Measurements from ENCODE around the gene CELF5. TPM values are rescaled to one million over a fixed set of nuclear protein-coding genes. Genes with fewer than 3 reads are reported as not detected.
"Not testable (repeated sequence)": the region's sequence is repeated elsewhere in the genome, so short reads cannot be mapped to it uniquely, and the experiment has no call there.

Gene CELF5
- total RNA-seq, 2 experiments from 2014 or later = 0.13 to 0.21 TPM

DNA sequence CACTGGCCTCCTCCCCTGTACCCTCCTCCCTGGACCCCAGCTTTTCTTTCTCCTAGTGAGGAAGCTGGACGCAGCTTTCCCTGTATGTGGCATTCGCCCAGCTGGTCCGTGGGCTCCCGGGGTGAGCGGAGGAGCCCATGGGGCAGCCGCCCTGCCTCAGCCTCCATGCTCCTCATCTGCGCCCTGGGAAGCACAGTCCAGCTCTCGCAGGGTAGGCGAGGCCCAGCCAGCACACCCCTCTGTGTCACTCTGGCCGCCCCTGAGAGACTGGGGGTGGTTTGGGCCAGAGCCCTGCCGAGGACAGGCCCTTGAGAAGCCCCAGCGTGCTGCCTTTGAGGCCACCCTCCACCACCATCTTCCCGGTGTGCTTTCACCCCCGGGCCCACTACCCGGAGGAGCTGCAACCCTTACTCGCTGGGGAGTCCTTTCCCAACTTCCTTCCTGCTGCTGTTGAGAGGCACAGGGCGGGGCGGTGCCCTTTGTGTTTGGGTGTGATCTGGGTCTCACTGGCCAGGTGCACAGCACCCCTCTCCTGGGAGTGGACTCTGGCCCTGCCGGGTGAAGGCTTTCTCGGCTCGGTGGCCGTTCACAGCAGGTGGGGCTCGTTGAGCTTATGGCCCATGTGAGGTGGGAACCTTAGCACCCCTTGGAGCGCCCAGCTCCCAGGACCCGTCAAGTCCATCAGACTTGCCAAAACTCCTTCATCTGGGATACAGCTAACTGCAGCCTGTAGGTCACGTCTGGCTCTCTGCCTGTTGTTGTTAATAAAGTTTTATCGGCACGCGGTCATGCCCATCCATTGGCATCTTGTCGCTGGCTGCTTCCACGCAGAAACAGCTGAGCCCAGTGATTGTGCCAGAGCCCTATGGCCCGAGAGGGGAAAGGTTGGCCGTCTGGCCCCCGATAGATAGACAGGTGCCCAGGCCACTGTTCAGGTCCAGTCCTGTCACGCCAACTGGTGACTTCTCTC is 35.5 kb upstream of the CELF5 start:
- ChIA-PET CTCF (interaction anchor here (0.6 kb wide), 1 partner anchor 968 kb away, joined by 4 read pairs; no protein-coding TSS in a partner anchor), POLR2A (no interaction called here)

DNA sequence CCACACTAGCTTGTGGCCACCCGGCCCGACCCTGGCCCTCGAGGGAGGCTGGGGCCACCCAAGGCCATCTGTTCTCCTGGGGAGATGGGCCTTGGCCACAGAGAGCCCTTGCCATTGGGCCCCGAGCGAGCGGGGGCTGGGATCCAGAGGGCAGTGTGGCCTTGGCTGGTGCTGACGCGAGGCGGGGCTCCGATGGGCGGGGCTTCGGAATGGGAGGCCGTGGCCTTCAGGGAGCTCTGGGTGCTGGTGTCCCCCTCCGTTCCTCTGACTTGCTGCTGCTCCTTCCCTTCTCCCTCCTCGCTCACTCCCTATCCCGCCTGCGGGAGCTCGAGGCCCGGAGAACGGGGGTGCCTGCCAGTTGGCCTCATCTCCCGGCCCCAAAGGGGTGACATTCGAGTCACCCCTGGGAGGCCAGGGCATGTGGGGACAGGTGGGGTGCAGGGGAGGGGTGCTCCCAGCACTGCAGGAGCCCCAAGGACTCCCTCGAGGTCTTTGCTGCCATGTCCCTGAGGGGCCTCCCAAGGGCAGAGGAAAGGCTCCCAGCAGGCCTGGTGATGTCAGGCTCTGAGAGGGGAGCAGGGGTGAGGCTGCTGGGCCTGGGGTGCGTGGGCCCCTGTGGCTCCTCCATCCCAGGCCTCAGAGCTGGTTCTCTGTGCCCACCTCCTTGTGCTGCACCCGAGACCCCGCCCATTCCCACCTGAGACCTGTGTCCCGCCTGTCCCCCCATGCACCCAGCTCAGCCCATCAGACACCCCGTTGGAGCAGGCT is 34.6 kb upstream of the CELF5 start:
- CTCF ChIA-PET = interaction anchor here (0.6 kb wide), 1 partner anchor 967 kb away, joined by 4 read pairs; no protein-coding TSS in a partner anchor
- POLR2A ChIA-PET = no interaction called here

DNA sequence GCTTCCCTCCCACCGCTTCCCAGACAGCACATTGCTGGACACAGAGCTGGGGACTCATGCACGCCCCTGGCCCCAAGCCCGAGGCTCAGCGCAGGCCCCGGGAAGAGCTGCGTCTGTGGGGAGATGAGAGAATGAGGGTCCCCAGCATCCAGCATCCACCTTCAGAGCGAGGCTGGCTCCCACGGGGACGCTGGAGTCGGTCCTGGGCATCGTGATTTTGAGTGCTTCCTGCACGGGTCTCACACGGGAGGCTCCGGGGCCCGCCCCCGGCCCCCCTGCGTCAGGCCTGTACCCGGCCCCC is 34.0 kb upstream of the CELF5 start:
- ChIA-PET CTCF (no interaction called here), POLR2A (no interaction called here)

DNA sequence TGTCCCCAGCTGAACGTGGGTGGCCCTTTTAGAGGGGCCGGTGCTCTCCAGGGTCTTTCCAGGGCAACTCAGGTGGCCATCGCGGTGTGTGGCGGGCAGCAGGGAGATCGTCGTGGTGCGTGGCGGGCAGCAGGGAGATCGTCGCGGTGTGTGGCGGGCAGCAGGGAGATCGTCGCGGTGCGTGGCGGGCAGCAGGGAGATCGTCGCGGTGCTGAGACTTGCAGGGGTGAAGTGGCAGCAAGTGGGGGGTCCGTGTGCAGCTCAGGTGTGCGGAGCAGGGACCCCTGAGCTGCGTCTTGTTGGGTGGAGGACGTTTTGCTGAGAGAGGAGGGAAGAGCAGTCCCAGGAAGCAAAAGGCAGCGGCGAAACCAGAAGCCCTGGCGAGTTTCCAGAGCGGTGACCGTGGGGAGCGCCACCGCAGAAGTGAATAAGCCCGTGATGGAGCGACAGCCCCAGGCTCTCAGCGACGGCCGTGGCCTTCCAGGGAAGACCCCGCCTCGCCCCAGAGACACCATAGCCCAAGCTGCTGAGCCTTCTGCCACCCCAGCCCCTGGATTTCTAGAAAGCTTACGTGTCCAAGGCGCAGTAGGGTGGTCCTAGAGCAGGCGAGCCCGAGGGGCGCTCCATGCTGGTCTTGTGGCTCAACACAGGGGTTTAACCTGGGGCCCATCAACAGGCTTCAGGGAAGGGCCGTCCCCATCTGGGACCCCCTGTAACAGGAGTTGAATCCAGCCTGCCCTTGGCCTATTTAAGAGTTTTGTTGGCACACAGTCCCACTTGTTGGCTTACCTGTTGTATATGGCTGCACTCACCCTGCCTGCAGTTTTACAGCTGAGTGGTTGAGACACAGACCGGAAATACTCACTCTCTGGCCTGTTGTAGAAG is 33.3 kb upstream of the CELF5 start:
- ChIA-PET CTCF (no interaction called here), POLR2A (no interaction called here)

DNA sequence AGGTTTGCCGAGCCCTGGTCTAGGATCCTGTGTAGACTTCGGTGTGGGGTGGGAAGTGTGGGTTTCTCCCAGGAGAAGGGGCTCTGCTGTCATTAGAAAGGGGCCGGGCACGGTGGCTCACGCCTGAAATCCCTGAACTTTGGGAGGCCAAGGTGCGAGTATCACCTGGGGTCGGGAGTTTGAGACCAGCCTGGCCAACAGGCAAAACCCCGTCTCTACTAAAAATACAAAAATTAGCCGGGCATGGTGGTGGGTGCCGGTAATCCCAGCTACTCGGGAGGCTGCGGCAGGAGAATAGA is 32.7 kb upstream of the CELF5 start:
- CTCF ChIA-PET, POLR2A ChIA-PET: not testable (repeated sequence)

DNA sequence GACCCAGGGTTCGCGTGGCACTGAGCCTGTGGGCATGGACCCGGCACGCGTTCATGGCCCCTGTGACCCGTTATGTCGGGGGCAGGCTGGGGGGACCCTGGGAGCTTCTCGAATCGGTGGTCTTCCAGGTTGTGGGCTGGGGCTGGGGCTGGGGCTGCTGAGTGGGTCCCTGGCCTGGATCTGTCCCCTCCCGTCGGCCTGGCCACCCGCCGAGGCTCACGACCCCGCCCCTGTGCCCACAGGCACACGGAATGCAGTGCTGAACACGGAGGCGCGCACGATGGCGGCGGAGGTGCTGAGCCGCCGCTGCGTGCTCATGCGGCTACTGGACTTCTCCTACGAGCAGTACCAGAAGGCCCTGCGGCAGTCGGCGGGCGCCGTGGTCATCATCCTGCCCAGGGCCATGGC is 32.2 kb upstream of the CELF5 start:
- CTCF ChIA-PET = no interaction called here
- POLR2A ChIA-PET = no interaction called here

DNA sequence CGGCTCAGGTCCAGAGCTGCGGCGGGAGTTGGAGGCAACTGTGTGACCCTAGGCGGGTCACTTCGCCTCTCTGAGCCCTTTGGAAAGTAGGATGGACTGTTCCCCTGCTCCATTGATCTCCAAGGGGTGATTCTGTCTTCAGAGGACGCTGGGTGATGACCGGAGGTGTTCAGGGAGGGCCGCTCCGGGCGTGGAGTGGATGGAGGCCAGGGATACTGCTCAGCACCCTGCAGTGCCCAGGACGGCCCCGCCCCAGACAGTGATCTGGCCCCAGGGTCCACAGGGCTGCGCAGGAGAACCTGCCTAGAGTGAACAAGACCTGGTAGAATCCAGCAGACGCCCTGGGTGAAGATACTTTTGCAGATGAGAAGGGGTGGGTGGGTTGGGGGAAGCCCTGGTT is 31.8 kb upstream of the CELF5 start:
- ChIA-PET CTCF (no interaction called here), POLR2A (no interaction called here)

DNA sequence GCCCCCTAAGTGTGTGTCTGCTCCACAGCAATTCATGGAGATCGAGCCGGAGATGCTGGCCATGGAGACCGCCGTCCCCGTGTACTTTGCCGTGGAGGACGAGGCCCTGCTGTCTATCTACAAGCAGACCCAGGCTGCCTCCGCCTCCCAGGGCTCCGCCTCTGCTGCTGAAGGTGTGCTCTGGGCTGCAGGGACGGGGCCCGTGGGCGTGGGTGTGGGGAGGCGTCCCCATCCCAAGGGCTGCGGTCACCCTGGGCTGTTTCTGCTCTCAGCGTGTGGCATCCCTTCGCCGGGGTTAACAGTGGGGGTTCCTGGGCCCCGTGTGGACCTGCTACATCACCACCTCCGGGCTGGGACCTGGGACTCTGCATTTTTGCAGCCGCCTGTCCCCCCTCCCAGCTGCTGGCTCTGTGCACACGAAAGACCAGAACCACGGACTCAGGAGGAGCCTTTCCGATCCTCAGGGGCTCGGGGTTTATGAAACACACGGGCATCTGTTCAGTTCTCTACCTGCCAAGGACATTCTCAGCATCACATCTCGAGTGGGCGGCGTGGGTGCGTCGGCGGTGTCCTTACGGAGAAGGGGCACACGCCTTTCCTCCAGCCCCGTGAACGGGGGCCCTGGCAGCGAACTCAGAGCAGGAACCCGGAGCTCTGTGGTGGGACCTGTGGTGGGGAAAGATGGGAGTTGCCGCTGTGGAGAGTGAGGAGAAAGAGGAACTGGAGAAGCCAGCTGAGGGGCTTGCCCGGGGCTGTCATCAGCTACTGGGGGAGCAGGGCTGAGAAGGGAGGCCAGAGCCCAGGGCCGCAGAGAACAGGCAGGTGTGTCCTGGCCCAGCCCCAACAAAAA is 31.0 kb upstream of the CELF5 start:
- ChIA-PET CTCF (no interaction called here), POLR2A (no interaction called here)

DNA sequence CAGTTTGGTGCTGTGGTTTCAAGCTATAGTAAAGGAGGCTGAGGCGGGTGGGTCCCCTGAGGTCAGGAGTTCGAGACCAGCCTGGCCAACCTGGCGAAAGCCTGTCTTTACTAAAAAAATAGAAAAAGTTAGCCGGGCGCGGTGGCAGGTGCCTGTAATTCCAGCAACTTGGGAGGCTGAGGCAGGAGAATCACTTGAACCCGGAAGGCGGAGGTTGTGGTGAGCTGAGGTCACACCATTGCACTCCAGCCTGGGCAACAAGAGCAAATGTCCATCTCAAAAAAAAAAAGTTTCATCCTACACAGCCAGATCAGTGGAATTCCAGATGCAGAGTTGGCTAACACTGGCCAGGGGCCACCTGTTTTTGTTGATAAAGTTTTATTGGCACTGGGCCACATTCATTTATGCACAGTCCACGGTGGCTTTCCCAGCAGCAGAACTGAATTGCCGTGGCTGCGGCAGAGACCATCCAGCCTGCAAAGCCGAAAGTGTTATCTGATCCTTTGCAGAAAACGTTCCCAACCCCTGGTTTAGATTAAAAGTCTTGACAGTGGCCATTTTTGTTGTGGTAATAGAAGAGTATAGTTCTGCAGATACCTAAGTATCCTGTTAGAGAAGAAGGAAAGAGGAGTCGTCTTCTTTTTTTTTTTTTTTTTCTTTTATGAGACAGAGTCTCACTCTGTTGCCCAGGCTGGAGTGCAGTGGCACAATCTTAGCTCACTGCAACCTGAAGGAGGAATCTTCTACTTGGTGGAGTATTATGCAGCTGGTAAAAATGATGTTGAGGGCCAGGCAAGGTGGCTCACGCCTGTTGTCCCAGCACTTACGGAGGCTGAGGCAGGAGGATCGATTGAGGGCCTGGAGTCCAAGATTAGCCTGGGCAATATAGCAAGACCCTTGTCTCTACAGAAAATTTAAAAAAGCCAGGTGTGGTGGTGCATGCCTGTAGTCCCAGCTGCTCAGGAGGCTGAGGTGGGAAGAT is 30.1 kb upstream of the CELF5 start:
- POLR2A ChIA-PET = no interaction called here
- CTCF ChIA-PET = no interaction called here

DNA sequence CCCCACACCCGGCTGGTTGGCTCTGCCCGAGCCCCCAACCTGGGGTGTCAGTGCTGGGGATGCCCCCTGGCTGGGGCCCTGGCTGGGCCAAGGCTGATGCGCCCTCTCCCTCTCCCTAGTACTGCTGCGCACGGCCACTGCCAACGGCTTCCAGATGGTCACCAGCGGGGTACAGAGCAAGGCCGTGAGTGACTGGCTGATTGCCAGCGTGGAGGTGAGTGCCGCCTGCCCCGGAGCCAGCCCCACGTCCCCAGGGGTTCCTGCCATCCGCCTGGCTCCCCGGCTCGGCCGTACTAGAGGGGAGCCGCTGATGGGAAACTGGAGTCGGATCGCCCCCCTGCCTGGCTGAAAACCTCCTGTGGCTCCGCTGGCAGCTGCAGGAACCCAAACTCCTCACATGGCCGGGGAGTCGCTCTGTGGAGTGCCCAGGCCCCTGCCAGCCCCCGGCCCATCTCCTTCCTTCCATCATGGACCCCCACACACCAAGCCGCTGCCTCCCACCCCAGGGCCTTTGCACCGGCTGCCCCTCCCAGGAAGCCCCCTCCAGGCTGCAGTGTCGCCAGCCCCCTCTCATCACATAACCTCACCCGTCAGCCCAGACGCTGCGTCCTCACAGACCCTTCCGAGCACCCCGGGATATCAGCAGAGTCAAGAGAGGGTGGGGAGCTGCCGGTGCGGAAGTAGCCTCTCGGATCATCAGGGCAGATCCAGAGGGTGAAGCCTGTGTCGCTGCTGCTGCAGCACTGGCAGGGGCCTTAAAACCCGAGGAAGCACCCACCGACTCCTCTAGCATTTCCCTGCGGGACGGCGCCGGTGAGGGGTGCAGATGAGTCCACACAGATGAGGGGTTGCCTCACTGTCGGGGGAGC is 28.2 kb upstream of the CELF5 start:
- CTCF ChIA-PET = no interaction called here
- POLR2A ChIA-PET = no interaction called here

DNA sequence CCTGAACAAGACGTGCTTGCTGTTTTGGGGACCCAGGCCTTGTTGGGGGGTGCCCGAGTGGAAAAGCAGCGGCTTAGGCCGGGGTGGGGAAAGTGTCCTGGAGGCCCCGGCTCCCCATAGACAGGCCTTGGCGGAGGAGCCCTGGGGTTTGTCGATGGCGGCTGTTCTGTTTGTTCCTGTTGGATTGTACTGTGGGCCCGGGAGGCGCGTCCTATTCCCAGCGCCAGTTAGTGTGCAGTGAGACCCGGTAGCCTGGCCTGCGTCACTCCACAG is 27.6 kb upstream of the CELF5 start:
- ChIA-PET CTCF (no interaction called here), POLR2A (no interaction called here)

DNA sequence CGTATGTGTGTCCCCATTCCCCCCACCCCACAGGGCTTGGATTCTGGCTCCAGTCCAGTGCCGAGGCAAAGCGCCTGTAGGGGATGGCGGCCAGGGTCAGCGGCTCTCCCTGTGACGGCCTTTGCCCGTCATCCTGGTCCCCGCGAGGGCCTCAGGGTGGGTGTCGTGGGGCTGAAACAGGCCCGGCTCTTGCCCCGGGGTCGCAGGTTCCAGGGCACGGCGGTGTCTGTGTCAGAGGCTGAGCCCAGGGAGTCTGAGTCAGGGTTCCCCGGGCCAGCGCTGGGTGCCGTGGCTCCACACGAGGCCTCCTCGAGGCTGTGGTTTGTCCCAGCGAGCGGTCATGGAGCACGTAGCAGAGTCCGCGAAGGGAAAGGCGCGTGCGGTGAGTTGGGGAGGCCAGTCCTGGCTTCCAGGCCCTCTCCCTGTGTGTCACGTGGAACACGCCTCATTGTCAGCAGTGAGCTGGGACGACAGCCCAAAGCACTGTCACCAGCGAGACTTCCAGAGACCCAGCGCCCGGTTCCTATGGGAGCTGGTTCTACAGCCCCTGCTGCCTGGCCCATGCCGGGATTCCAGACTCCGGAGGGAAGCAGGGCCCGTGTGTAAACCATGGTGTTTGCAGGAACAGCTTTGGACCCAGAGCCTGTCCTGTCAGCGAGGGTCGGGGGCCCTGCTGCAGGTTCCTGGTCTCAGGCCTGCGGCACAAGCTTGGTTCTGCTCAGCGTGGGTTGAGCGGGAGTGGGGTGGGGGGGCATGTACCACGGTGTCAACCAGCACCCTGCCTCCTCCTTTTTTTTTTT is 25.4 kb upstream of the CELF5 start:
- ChIA-PET CTCF (no interaction called here), POLR2A (interaction anchor here (0.5 to 0.7 kb wide), 2 partner anchors 194 to 1025 kb away, joined by 3 to 5 read pairs; no protein-coding TSS in a partner anchor)

DNA sequence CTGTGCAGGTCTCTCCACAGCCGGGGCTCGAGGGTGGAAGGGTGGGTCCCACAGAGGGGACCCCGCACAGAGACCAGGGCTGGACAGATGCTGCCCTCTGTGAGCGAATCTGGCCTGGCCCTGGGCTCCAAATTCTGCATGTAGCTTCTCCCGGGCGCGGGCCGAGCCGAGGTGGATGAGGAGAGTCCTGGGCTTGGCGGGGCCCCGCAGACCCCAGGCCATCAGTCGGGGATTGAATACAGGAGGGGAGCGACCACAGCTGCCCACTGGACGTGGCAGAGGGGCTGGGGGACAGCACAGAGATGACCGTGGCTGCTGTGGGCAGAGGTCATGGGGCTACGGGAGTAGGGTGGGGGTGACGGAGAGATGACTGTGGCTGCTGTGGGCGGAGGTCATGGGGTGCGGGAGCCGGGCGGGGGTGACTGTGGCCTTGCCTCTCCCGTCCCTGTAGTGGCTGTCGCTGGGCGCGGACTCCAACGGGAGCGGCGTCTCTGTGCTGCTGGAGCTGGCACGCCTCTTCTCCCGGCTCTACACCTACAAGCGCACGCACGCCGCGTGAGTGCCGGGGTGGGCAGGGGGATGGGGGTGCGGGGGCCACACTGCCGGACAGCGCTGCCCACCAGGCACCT is 23.3 kb upstream of the CELF5 start:
- POLR2A ChIA-PET = no interaction called here

DNA sequence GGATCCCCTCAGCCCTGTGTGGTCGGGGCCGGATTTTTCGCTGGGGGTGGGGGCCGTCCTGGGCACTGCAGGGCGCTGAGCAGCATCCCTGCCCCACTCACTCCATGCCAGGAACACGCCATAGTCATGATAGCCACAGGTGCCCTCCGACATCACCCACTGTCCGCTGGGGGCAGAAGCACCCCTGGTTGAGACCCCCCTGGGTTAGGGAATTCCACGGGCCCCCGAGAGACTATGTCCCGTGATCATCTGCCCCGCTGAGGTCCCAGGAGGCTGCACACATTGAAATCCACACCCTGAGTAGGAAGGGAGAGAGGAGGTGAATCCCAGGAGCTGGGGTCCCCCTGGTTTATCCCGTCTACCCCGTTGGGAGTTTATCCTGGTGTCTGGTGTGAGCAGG is 22.6 kb upstream of the CELF5 start:
- CTCF ChIA-PET = interaction anchor here (0.6 kb wide), 1 partner anchor 36 kb away, joined by 3 read pairs; no protein-coding TSS in a partner anchor
- POLR2A ChIA-PET = no interaction called here

More for the DNA sequence above, 23.3 kb upstream of the CELF5 start:
- CTCF ChIA-PET = no interaction called here

DNA sequence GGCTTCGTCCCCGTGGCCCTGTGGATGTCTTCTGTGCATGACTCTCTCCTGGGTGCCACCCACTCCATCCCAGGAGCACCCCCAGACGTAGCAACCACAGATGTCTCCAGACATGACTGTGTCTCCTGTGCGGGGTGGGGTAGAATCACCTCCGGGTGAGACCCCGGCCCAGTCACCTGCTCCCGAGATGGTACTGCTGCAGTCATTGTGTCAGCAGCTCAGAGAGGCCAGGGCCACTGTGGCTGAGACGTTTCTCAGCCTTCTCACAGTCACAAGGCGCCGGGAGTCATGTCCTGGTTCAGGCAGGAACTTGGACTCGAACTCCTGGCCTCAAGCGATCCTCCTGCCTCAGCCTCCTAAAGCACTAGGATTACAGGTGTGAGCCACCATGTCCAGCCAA is 22.1 kb upstream of the CELF5 start:
- CTCF ChIA-PET = interaction anchor here (0.6 kb wide), 2 partner anchors 36 to 116 kb away, joined by 3 read pairs; no protein-coding TSS in a partner anchor
- POLR2A ChIA-PET = interaction anchor here (0.6 kb wide), 1 partner anchor 302 kb away, joined by 3 read pairs; no protein-coding TSS in a partner anchor

DNA sequence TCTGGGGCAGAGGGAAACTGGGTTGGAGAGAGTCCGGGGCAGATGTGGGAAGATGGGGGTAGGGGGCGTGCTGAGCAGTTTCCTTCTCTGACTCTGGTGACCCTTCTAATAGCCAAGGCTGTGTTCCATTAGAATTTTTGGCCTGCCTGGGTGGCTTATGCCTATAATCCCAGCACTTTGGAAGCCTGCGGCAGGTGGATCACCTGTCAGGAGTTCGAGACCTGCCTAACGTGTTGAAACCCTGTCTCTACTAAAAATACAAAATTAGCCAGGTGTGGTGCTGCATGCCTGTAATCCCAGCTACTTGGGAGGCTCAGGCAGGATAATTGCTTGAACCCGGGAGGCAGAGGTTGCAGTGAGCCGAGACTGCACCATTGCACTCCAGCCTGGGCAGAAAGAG is 21.6 kb upstream of the CELF5 start:
- POLR2A ChIA-PET = interaction anchor here (0.6 kb wide), 1 partner anchor 301 kb away, joined by 3 read pairs; no protein-coding TSS in a partner anchor
- CTCF ChIA-PET = interaction anchor here (0.6 kb wide), 2 partner anchors 116 to 549 kb away, joined by 3 read pairs; no protein-coding TSS in a partner anchor
